KMS-11 (cell line): ENCODE data around the gene MAN2B2.
A peak's percentile ranks its signal among the peaks of the same experiment; 100 is the strongest.

Experiments used
- H2AFZ ChIP-seq: fragments of 200-600 bp; sonication (generic); 2 replicates; pipeline ENCODE4 v1.6.1; 2016; ENCODE audit warnings: antibody characterized with exemption, mixed run types, low read depth
- H3K27ac ChIP-seq: fragments of 200-600 bp; sonication (generic); 2 replicates; pipeline ENCODE4 v1.6.1; 2016; ENCODE audit warnings: mild to moderate bottlenecking, mixed run types
- H3K27me3 ChIP-seq: fragments of 200-600 bp; sonication (generic); 2 replicates; pipeline ENCODE4 v1.6.1; 2017; ENCODE audit warnings: mild to moderate bottlenecking, low read depth, mixed run types, moderate library complexity; ENCODE audit not compliant: insufficient read depth
- H3K36me3 ChIP-seq: fragments of 200-600 bp; sonication (generic); 2 replicates; pipeline ENCODE4 v1.6.1; 2017; ENCODE audit warnings: mild to moderate bottlenecking, mixed run types; ENCODE audit not compliant: insufficient read depth
- H3K4me1 ChIP-seq: fragments of 200-600 bp; sonication (generic); 2 replicates; pipeline ENCODE4 v1.6.1; 2016; ENCODE audit warnings: mild to moderate bottlenecking, low read depth, mixed run types; ENCODE audit not compliant: poor library complexity, severe bottlenecking
- H3K4me2 ChIP-seq: fragments of 200-600 bp; sonication (generic); 2 replicates; pipeline ENCODE4 v1.7.0; 2016; ENCODE audit warnings: mild to moderate bottlenecking, mixed run types
- H3K4me3 ChIP-seq: fragments of 200-600 bp; sonication (generic); IDR thresholded peaks from 2 replicates; pipeline ENCODE4 v1.6.1; 2017; ENCODE audit warnings: low read depth, low read length, mixed read lengths; ENCODE audit not compliant: insufficient read depth
- H3K79me2 ChIP-seq: fragments of 200-600 bp; sonication (generic); 2 replicates; pipeline ENCODE4 v1.6.1; 2016; ENCODE audit warnings: low read depth, mixed run types; ENCODE audit not compliant: insufficient read depth
- H3K9ac ChIP-seq: fragments of 200-600 bp; sonication (generic); 2 replicates; pipeline ENCODE4 v1.6.1; 2016; ENCODE audit warnings: mild to moderate bottlenecking, mixed run types
- H4K20me1 ChIP-seq: fragments of 200-600 bp; sonication (generic); 2 replicates; pipeline ENCODE4 v1.6.1; 2016; ENCODE audit warnings: mild to moderate bottlenecking, mixed run types; ENCODE audit not compliant: insufficient read depth
- CTCF ChIP-seq: fragments of 200-600 bp; sonication (generic); conservative IDR thresholded peaks from 2 replicates; pipeline ENCODE4 v1.6.1; 2017; ENCODE audit warnings: low read depth, mild to moderate bottlenecking, antibody characterized with exemption, low read length, moderate library complexity, mixed read lengths

The MAN2B2 gene

GRCh38 chr4:6573986-6574746, 823 bp upstream of the MAN2B2 start:
- Histone ChIP-seq H3K9ac (no peak overlapping the region), H2AFZ (peak overlapping the region; percentile 87; the same call in 1 of the 2 replicates), H3K27ac (no peak overlapping the region), H4K20me1 (no peaks in the 10 kb centered on the region), H3K79me2 (no peaks in the 10 kb centered on the region), H3K4me2 (peak overlapping the region; percentile 36; the same call in 1 of the 2 replicates), H3K36me3 (no peaks in the 10 kb centered on the region), H3K27me3 (peaks cover 3% of the 10 kb centered on the region; the same call in 1 of the 2 replicates), H3K4me3 (peak overlapping the region; percentile 53), H3K4me1 (no peaks in the 10 kb centered on the region)
- TF ChIP-seq CTCF, result no peak

- Histone ChIP-seq H3K36me3 (no peaks in the 10 kb centered on the region), H3K9ac (peak overlapping the region; percentile 49; the same call in 1 of the 2 replicates), H3K4me3 (no peak overlapping the region), H4K20me1 (no peaks in the 10 kb centered on the region), H3K27ac (no peak overlapping the region), H3K79me2 (no peaks in the 10 kb centered on the region), H3K27me3 (peaks cover 3% of the 10 kb centered on the region; the same call in 1 of the 2 replicates), H2AFZ (peak overlapping the region; percentile 87; the same call in 1 of the 2 replicates), H3K4me1 (no peaks in the 10 kb centered on the region), H3K4me2 (peak overlapping the region; percentile 57)
- TF ChIP-seq CTCF, result no peak
These were observed 683 bp downstream of the MAN2B2 start for GRCh38 chr4:6575503-6576240.

GRCh38 chr4:6576512-6576911, 1.5 kb downstream of the MAN2B2 start:
- no peaks in the 10 kb centered on the region for H4K20me1 ChIP-seq
- no peak overlapping the region for H3K27ac ChIP-seq
- no peak overlapping the region for H3K9ac ChIP-seq
- peaks cover 3% of the 10 kb centered on the region; the same call in 1 of the 2 replicates for H3K27me3 ChIP-seq
- TF ChIP-seq CTCF, result no peak
- no peak overlapping the region for H3K4me2 ChIP-seq
- H3K79me2 ChIP-seq, result no peaks in the 10 kb centered on the region
- H3K4me3 ChIP-seq, result no peak overlapping the region
- no peaks in the 10 kb centered on the region for H3K36me3 ChIP-seq
- no peak overlapping the region for H2AFZ ChIP-seq
- H3K4me1 ChIP-seq, result no peaks in the 10 kb centered on the region

- peaks cover 3% of the 10 kb centered on the region; the same call in 1 of the 2 replicates for H3K27me3 ChIP-seq
- no peak overlapping the region for H3K27ac ChIP-seq
- H3K4me1 ChIP-seq, result no peaks in the 10 kb centered on the region
- H4K20me1 ChIP-seq, result no peaks in the 10 kb centered on the region
- no peak overlapping the region for H2AFZ ChIP-seq
- no peak for TF ChIP-seq CTCF
- H3K4me2 ChIP-seq, result no peak overlapping the region
- H3K9ac ChIP-seq, result no peak overlapping the region
- no peaks in the 10 kb centered on the region for H3K79me2 ChIP-seq
- H3K4me3 ChIP-seq, result no peak overlapping the region
- no peaks in the 10 kb centered on the region for H3K36me3 ChIP-seq
These were observed 1.9 kb downstream of the MAN2B2 start for GRCh38 chr4:6576932-6577331.
